Measurements from ENCODE around the gene DBP. TPM values are rescaled to one million over a fixed set of nuclear protein-coding genes. Genes with fewer than 3 reads are reported as not detected.

The DBP gene
- total RNA-seq, 1 donor, result 20.9 TPM

DNA sequence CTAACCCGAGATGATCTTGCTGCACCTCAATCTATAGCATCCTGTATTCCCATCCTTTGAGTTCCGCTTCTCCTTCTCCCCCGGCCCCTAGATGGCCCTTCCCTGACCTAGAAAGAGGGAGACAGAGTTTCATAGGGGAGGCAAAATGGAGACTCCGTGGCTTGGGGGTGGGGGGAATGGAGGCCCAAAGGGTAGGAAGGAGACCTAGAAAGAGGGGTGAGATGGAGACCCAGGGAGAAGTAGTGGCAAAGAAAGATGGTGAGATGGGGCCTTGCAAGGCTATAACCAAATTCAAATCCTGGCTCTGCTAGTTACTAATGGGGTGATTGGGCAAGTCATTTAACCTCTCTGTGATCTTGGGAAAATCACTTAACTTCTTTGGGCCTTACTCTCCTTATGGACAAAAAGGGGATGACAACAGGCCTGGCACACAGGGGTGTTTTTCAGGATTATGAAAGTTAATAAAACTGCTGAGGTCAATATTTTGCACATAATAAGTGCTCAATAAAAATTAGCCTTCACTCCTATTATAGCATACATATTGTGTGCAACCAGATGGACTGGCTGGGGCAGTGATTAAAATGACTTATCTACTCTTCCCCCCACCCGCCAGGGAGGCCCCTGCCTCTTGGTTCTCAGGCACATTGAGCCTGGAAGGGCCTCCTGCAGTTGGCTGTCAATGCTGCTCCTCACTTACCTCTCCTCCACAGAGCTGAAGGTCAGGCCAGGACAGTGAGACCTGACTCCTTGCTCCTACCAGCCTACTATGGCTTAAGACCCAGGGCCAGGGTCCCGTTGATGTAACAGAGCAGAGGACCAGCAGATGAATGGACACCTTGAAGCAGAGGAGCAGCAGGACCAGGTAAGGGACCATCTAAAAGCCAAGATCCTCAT lies 17.2 kb downstream of the DBP start:
- TF ChIP-seq CTCF (IDR thresholded peaks at IDR 0.05; ENCODE audit: insufficient read depth, low read length), result no peak
- DNase-seq (ENCODE audit: low read depth), result no peak
- peak overlapping the region; percentile 74 for H3K4me3 ChIP-seq (ENCODE audit: low read depth, low read length)

DNA sequence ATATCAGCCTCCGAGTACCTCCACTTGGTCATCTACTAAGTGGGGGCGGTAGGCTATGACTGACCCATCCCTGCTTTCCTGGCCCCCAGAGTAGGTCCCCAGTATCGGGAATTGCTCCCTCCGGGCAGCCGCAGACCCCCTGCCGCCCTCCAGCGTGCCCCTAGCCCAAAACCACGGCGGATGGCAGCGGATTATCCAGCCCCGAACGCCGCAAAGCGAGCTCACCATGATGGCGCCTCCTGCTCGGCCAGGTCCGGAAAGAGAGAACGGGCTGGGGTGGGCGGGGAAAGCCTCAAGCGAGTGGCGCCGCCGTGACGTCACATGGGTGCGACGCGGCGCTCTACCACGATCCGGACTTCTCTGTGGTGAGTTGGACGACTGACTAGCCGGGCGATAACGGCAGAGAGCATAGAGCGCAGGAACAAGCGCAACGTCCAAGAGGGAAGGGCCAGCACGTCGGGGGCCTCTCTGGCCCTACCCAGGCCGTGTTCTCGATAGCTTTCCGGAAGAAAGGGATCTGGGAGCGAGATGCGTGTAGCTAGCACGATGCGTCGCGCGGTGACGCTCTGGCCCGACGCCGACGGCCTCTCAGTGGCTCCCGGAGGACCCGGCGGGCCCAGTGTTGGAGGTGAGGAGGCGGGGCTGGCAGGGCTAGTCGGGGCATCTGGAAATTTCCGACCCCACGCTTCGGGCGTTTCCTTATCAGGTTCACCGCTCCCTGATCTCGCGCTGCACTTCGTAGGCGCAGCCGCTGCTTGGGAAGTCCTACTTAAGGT lies 18.1 kb downstream of the DBP start, which contains the start of the genes RPL18 and SPHK2:
Gene RPL18, minus strand, starts transcription at position 263 of the 776 bp plus-strand sequence. Its CDS starts 35 bp downstream, at position 228.
Gene SPHK2, plus strand, starts transcription at position 591 of the 776 bp plus-strand sequence. CDS start 1,009 bp downstream, outside the sequence.
- TF ChIP-seq CTCF (IDR thresholded peaks at IDR 0.05; ENCODE audit: insufficient read depth, low read length), result no peak
- DNase-seq (ENCODE audit: low read depth), result peak; percentile 100

GRCh38 chr19:48618278-48618915 lies 18.8 kb downstream of the DBP start:
- peak overlapping the region; percentile 79 for H3K4me3 ChIP-seq (ENCODE audit: low read depth, low read length)
- no peak for TF ChIP-seq CTCF (IDR thresholded peaks at IDR 0.05; ENCODE audit: insufficient read depth, low read length)
- no peak for DNase-seq (ENCODE audit: low read depth)

More for the DNA sequence above, 18.1 kb downstream of the DBP start, which contains the start of the genes RPL18 and SPHK2:
- H3K4me3 ChIP-seq (ENCODE audit: low read depth, low read length), result peak within 1 kb of the TSS; percentile 79

DNA sequence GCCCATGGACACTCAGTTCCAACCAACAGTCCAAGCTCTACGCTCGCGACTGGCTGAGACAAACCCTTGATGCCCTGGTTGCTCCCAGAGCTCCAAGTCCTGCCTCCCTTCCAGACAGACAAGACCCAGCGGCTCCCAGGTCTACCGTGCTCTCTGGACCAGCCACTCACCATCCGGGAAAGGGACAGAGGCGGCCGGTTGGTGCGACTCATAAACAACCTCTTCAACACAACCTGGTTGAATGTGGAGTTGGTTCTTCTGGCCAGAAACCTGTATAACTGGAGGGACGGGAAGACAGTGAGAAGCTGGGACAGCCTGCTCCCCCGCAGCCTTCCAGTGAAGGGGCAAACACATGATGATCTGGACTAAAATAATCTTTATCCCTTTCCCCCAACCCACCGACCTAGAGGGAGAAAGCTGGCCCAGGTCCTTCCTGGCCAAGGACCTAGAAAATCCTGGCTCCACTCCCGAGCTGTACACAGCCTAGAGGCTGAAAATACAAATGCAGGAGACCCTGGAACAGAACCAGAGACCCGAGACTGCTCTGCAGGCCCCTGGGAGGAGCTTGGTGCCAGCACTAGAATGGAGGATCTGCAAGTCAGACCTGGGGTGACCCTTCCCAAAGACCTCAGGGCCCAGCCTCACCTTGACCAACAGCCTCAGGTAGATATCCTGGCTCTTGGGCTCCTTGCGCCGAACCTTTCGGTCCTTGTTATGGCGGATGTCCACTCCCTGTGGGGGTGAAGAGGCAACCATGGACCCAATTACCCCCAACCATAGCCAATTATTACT lies 19.8 kb downstream of the DBP start:
- peak overlapping the region; percentile 79 for H3K4me3 ChIP-seq (ENCODE audit: low read depth, low read length)
- DNase-seq (ENCODE audit: low read depth), result peak; percentile 60
- TF ChIP-seq CTCF (IDR thresholded peaks at IDR 0.05; ENCODE audit: insufficient read depth, low read length), result peak; percentile 37

DNA sequence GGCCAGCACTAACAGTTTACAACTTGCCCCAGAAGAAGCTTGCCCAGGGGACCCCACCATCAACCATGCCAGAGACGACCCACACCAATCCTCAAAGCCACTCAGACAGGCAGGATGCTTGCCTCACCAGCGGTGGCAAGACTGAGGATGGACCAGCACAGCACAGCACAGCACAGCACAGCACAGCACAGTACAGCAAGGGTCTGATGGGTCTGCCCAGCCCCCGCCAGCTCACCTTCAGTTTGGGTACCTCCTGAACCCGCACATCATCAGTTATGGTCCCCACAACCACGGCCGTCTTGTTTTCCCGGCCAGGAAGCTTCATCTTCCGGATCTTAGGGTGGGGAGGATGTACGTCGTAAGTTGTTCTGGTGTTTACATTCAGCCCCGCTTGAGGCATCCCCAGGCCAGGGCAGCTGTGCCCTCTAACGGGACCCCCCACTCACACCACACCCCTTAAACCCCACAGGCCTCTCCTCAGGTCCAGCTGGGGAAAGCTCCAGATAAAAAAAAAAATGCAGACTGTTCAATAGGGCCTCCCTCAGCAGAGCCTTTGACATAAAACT lies 20.6 kb downstream of the DBP start:
- peak overlapping the region; percentile 79 for H3K4me3 ChIP-seq (ENCODE audit: low read depth, low read length)
- TF ChIP-seq CTCF (IDR thresholded peaks at IDR 0.05; ENCODE audit: insufficient read depth, low read length), result no peak
- no peak for DNase-seq (ENCODE audit: low read depth)

Measured in fibroblast of the aortic adventitia (primary cell).